ENCODE data around the gene MATR3. TPM values are rescaled to one million over a fixed set of nuclear protein-coding genes. Genes with fewer than 3 reads are reported as not detected.

MATR3 gene
- total RNA-seq, 6 experiments from 2014 or later = 117 to 179 (median 140) TPM

GRCh38 chr5:139361835-139362429 lies 68.4 kb downstream of the MATR3 start:
- H3K27me3 Mint-ChIP-seq (ENCODE audit: insufficient read depth) = no peaks in the 10 kb centered on the region; the same call in 1 of the 2 replicates
- peaks cover 23% of the 10 kb centered on the region for H3K4me1 Mint-ChIP-seq (ENCODE audit: low read depth)
- H3K36me3 Mint-ChIP-seq (ENCODE audit: low read depth) = peaks cover 29% of the 10 kb centered on the region
- no peak for DNase-seq
- no peak overlapping the region for H3K27ac Mint-ChIP-seq
- TF ChIP-seq CTCF (IDR thresholded peaks at IDR 0.05) = no peak
- no peaks in the 10 kb centered on the region for H3K9me3 Mint-ChIP-seq
- no peak overlapping the region for H3K4me3 Mint-ChIP-seq

GRCh38 chr5:139363937-139364336 lies 70.4 kb downstream of the MATR3 start:
- no peak overlapping the region for H3K4me3 Mint-ChIP-seq
- no peaks in the 10 kb centered on the region; the same call in 1 of the 2 replicates for H3K27me3 Mint-ChIP-seq (ENCODE audit: insufficient read depth)
- H3K27ac Mint-ChIP-seq = no peak overlapping the region
- H3K4me1 Mint-ChIP-seq (ENCODE audit: low read depth) = peaks cover 20% of the 10 kb centered on the region
- peaks cover 30% of the 10 kb centered on the region for H3K36me3 Mint-ChIP-seq (ENCODE audit: low read depth)
- no peak for TF ChIP-seq CTCF (IDR thresholded peaks at IDR 0.05)
- no peak for DNase-seq
- no peaks in the 10 kb centered on the region for H3K9me3 Mint-ChIP-seq

DNA sequence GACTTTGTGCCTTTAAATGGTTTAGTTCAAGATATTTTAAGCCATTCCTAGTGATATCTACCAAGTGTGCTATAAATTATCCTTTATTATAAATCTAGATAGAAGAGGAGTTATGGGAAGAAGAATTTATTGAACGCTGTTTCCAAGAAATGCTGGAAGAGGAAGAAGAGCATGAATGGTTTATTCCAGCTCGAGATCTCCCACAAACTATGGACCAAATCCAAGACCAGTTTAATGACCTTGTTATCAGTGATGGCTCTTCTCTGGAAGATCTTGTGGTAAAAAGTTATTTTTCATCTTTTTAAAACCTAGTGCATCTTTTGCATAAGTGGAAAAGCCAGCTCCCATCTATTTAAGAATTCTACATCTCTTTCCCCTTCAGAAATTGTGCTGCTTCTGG lies 70.9 kb downstream of the MATR3 start:
- H3K36me3 Mint-ChIP-seq (ENCODE audit: low read depth) = peaks cover 30% of the 10 kb centered on the region
- no peaks in the 10 kb centered on the region; the same call in 1 of the 2 replicates for H3K27me3 Mint-ChIP-seq (ENCODE audit: insufficient read depth)
- peaks cover 19% of the 10 kb centered on the region for H3K4me1 Mint-ChIP-seq (ENCODE audit: low read depth)
- DNase-seq = no peak
- H3K27ac Mint-ChIP-seq = no peak overlapping the region
- TF ChIP-seq CTCF (IDR thresholded peaks at IDR 0.05) = no peak
- H3K9me3 Mint-ChIP-seq = no peaks in the 10 kb centered on the region
- no peak overlapping the region for H3K4me3 Mint-ChIP-seq

GRCh38 chr5:139368613-139369012 lies 75.1 kb downstream of the MATR3 start:
- H3K36me3 Mint-ChIP-seq (ENCODE audit: low read depth) = peaks cover 33% of the 10 kb centered on the region

DNA sequence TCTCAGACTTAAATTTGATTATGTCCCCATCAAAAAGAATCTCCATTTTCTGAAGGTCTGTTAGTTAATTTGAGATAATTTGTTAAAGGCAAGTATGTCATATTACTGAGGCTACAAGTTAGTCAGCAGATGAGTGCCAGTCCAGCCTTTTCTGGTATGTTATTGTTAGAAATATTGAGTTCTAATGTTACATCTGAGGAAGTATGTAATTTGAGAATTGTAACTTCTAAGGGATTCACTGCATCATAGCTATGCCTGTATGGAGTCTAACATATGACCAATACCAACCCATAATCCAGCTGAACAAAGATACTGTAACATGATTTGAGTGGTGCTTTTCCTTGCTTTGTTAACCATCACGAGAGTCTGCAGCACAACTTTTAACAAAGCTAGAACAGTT lies 75.6 kb downstream of the MATR3 start:
- peak; percentile 31 for DNase-seq
- H3K27ac Mint-ChIP-seq = no peak overlapping the region; the same call in 1 of the 2 replicates
- no peak for TF ChIP-seq CTCF (IDR thresholded peaks at IDR 0.05)
- H3K36me3 Mint-ChIP-seq (ENCODE audit: low read depth) = peaks cover 33% of the 10 kb centered on the region
- no peaks in the 10 kb centered on the region; the same call in 1 of the 2 replicates for H3K27me3 Mint-ChIP-seq (ENCODE audit: insufficient read depth)
- H3K4me3 Mint-ChIP-seq = no peak overlapping the region
- H3K9me3 Mint-ChIP-seq = no peaks in the 10 kb centered on the region
- peaks cover 20% of the 10 kb centered on the region for H3K4me1 Mint-ChIP-seq (ENCODE audit: low read depth)

More at GRCh38 chr5:139368613-139369012, 75.1 kb downstream of the MATR3 start:
- no peaks in the 10 kb centered on the region; the same call in 1 of the 2 replicates for H3K27me3 Mint-ChIP-seq (ENCODE audit: insufficient read depth)
- no peak overlapping the region for H3K4me3 Mint-ChIP-seq
- H3K4me1 Mint-ChIP-seq (ENCODE audit: low read depth) = peaks cover 15% of the 10 kb centered on the region
- no peak for DNase-seq
- TF ChIP-seq CTCF (IDR thresholded peaks at IDR 0.05) = peak; percentile 20; the same call in 1 of the 2 replicates
- H3K27ac Mint-ChIP-seq = peak overlapping the region; percentile 27; the same call in 1 of the 2 replicates
- no peaks in the 10 kb centered on the region for H3K9me3 Mint-ChIP-seq

Data from HFFc6 (cell line).